Transverse colon (tissue), 3 donors: ENCODE results near the gene RNF11.

ENCODE experiments used
- CTCF ChIP-seq, 5 experiments: fragments of 200-600 bp in 3 of 5; fragments of 450-650 bp in 2 of 5; sonication (generic) in 3 of 5; IDR thresholded peaks; 1 replicate in 2 of 5; 2 replicates in 3 of 5; pipeline ENCODE4 v1.5.1; 2016 to 2017; ENCODE audit warnings: antibody characterized with exemption in 5 of 5, inconsistent platforms in 3 of 5, mild to moderate bottlenecking in 2 of 5, moderate library complexity in 1 of 5
- POLR2A ChIP-seq: fragments of 450-650 bp; IDR thresholded peaks from one replicate; pipeline ENCODE4 v1.6.1; 2016; ENCODE audit warnings: antibody characterized with exemption, mild to moderate bottlenecking, moderate library complexity

- TF ChIP-seq CTCF (IDR thresholded peaks at IDR 0.05): no peak
- TF ChIP-seq POLR2A: no peak
These were observed 25.4 kb upstream of the RNF11 start for GRCh38 chr1:51210676-51211075.
